WTC11 (cell line): Measurements from ENCODE around the gene NPTN. TPM values are rescaled to one million over a fixed set of nuclear protein-coding genes. Genes with fewer than 3 reads are reported as not detected.

Experiments
- ATAC-seq: fragments of 200-7000 bp; cut with Tn5 transposase; 2 replicates; pipeline ENCODE4 v1.10.0; 2021; ENCODE audit warnings: mild to moderate bottlenecking, moderate library complexity
- CTCF ChIA-PET: fragments of 300-600 bp; sonication (Branson Sonifier 250); formaldehyde crosslinking; loops from one replicate; lab custom pipeline; 2021; ENCODE audit warnings: antibody characterized with exemption; lab: Charles Lee
- POLR2A ChIA-PET: fragments of 350-600 bp; sonication (Branson Sonifier 250); formaldehyde crosslinking; loops from one replicate; lab custom pipeline; 2021; ENCODE audit warnings: antibody characterized with exemption; lab: Charles Lee
- DNase-seq: peaks from one replicate; pipeline ENCODE4 v3.0.0; 2021; ENCODE audit warnings: low spot score
- H3K27ac Mint-ChIP-seq: 2 replicates; pipeline ENCODE4 v1.8.0; 2021; ENCODE audit warnings: mixed read lengths
- H3K27me3 Mint-ChIP-seq: 2 replicates; pipeline ENCODE4 v1.8.0; 2021; ENCODE audit warnings: low read depth, mild to moderate bottlenecking, moderate library complexity, mixed read lengths
- H3K36me3 Mint-ChIP-seq: 2 replicates; pipeline ENCODE4 v1.8.0; 2021; ENCODE audit warnings: mixed read lengths
- H3K4me1 Mint-ChIP-seq: 2 replicates; pipeline ENCODE4 v1.8.0; 2022; ENCODE audit warnings: mixed read lengths
- H3K4me3 Mint-ChIP-seq: 2 replicates; pipeline ENCODE4 v1.8.0; 2021; ENCODE audit warnings: mild to moderate bottlenecking, moderate library complexity, mixed read lengths
- H3K9me3 Mint-ChIP-seq: 2 replicates; pipeline ENCODE4 v1.8.0; 2021; ENCODE audit warnings: mixed read lengths
- ARID4B ChIP-seq: sonication (generic); formaldehyde crosslinking; IDR thresholded peaks from 2 replicates; pipeline ENCODE4 v1.8.0; 2023; ENCODE audit warnings: missing genetic modification reagents, mild to moderate bottlenecking, borderline replicate concordance
- E2F1 ChIP-seq: sonication (generic); formaldehyde crosslinking; IDR thresholded peaks from 2 replicates; pipeline ENCODE4 v1.8.0; 2022; ENCODE audit warnings: mild to moderate bottlenecking, missing genetic modification reagents
- ETV6 ChIP-seq: sonication (generic); formaldehyde crosslinking; IDR thresholded peaks from 2 replicates; pipeline ENCODE4 v1.8.1; 2022; ENCODE audit warnings: mild to moderate bottlenecking, missing genetic modification reagents
- FOXJ3 ChIP-seq: sonication (generic); formaldehyde crosslinking; IDR thresholded peaks from 2 replicates; pipeline ENCODE4 v1.9.0; 2021; ENCODE audit warnings: missing genetic modification reagents, mild to moderate bottlenecking, borderline replicate concordance
- FOXP1 ChIP-seq: sonication (generic); formaldehyde crosslinking; IDR thresholded peaks from 2 replicates; pipeline ENCODE4 v1.8.0; 2022; ENCODE audit warnings: missing genetic modification reagents, mild to moderate bottlenecking, moderate library complexity, borderline replicate concordance
- FOXP4 ChIP-seq: sonication (generic); formaldehyde crosslinking; IDR thresholded peaks from 2 replicates; pipeline ENCODE4 v1.8.0; 2022; ENCODE audit warnings: mild to moderate bottlenecking, missing genetic modification reagents
- GTF2I ChIP-seq: fragments of 250-450 bp; sonication (Bioruptor Pico); conservative IDR thresholded peaks from 2 replicates; pipeline ENCODE4 v1.4.0; 2021; ENCODE audit warnings: mild to moderate bottlenecking
- HMGA2 ChIP-seq: fragments of 250-450 bp; sonication (Bioruptor Pico); IDR thresholded peaks from 2 replicates; pipeline ENCODE4 v1.4.0; 2021; ENCODE audit warnings: mild to moderate bottlenecking, moderate library complexity
- IRF2 ChIP-seq: sonication (generic); formaldehyde crosslinking; IDR thresholded peaks from 2 replicates; pipeline ENCODE4 v1.8.0; 2022; ENCODE audit warnings: low read depth, missing genetic modification reagents, borderline replicate concordance
- NR1H2 ChIP-seq: sonication (generic); formaldehyde crosslinking; IDR thresholded peaks from 2 replicates; pipeline ENCODE4 v1.9.0; 2021; ENCODE audit warnings: mild to moderate bottlenecking, moderate library complexity, missing genetic modification reagents
- PREB ChIP-seq: sonication (generic); formaldehyde crosslinking; IDR thresholded peaks from 2 replicates; pipeline ENCODE4 v1.8.1; 2022; ENCODE audit warnings: mild to moderate bottlenecking, missing genetic modification reagents, moderate library complexity, borderline replicate concordance
- RORB ChIP-seq: fragments of 250-450 bp; sonication (Bioruptor Pico); IDR thresholded peaks from 2 replicates; pipeline ENCODE4 v1.9.0; 2021; ENCODE audit warnings: mild to moderate bottlenecking
- SMAD3 ChIP-seq: sonication (generic); formaldehyde crosslinking; IDR thresholded peaks from 2 replicates; pipeline ENCODE4 v1.8.0; 2022; ENCODE audit warnings: missing genetic modification reagents, mild to moderate bottlenecking, borderline replicate concordance
- TEAD4 ChIP-seq: sonication (generic); formaldehyde crosslinking; IDR thresholded peaks from 2 replicates; pipeline ENCODE4 v1.8.0; 2022; ENCODE audit warnings: mild to moderate bottlenecking, missing genetic modification reagents
- TP53 ChIP-seq: sonication (generic); formaldehyde crosslinking; IDR thresholded peaks from 2 replicates; pipeline ENCODE4 v1.8.1; 2023; ENCODE audit warnings: mild to moderate bottlenecking, missing genetic modification reagents
- USF2 ChIP-seq: sonication (generic); formaldehyde crosslinking; IDR thresholded peaks from 2 replicates; pipeline ENCODE4 v1.8.1; 2023; ENCODE audit warnings: mild to moderate bottlenecking, missing genetic modification reagents, moderate library complexity
- ZBTB21 ChIP-seq: sonication (generic); formaldehyde crosslinking; IDR thresholded peaks from 2 replicates; pipeline ENCODE4 v1.8.1; 2023; ENCODE audit warnings: mild to moderate bottlenecking, missing genetic modification reagents, borderline replicate concordance
- ZMAT4 ChIP-seq: fragments of 250-450 bp; sonication (Bioruptor Pico); IDR thresholded peaks from 2 replicates; pipeline ENCODE4 v1.9.0; 2021; ENCODE audit warnings: mild to moderate bottlenecking
- ZNF121 ChIP-seq: sonication (generic); formaldehyde crosslinking; IDR thresholded peaks from 2 replicates; pipeline ENCODE4 v1.8.0; 2023; ENCODE audit warnings: missing genetic modification reagents
- ZNF425 ChIP-seq: fragments of 250-450 bp; sonication (Bioruptor Pico); conservative IDR thresholded peaks from 2 replicates; pipeline ENCODE4 v1.9.0; 2021; ENCODE audit warnings: mild to moderate bottlenecking
- total RNA-seq: library from RNA; stranded (reverse); gene quantifications from 3 replicates; pipeline ENCODE4 v1.2.3, GENCODE V29; 2021

The NPTN gene
- total RNA-seq, 1 experiment from 2014 or later: 116 TPM

- TF ChIP-seq FOXJ3 (no peak), IRF2 (CRISPR knock-in tag) (no peak), GTF2I (no peak), ARID4B (CRISPR knock-in tag) (no peak), NR1H2 (CRISPR knock-in tag) (no peak)
- TF ChIP-seq, all 79 proteins: peak for 0
Measured at GRCh38 chr15:73679180-73679579, 46.0 kb upstream of the NPTN start (continued).

- Mint-ChIP-seq H3K27me3 (no peaks in the 10 kb centered on the region), H3K9me3 (no peaks in the 10 kb centered on the region), H3K4me1 (peaks cover 16% of the 10 kb centered on the region), H3K4me3 (no peak overlapping the region), H3K27ac (no peak overlapping the region), H3K36me3 (no peaks in the 10 kb centered on the region)
- POLR2A ChIA-PET: no interaction called here
- ATAC-seq (no peak), DNase-seq (no peak)
- CTCF ChIA-PET: interaction anchor here (1.0 to 5.3 kb wide), 8 partner anchors 12 to 45 kb away, joined by 3 to 98 read pairs (median 12); partner anchors contain the start of gene NPTN
- TF ChIP-seq TEAD4 (CRISPR knock-in tag) (no peak), SMAD3 (CRISPR knock-in tag) (no peak), ZMAT4 (CRISPR knock-in tag) (no peak), FOXP4 (no peak), ARID4B (CRISPR knock-in tag) (no peak), ZNF121 (CRISPR knock-in tag) (no peak), ZNF425 (CRISPR knock-in tag) (no peak), ZBTB21 (no peak), GTF2I (no peak), TP53 (no peak), HMGA2 (CRISPR knock-in tag) (no peak), PREB (CRISPR knock-in tag) (no peak), USF2 (CRISPR knock-in tag) (no peak), FOXP1 (CRISPR knock-in tag) (no peak), E2F1 (CRISPR knock-in tag) (no peak), ETV6 (no peak), RORB (CRISPR knock-in tag) (no peak)
Measured at GRCh38 chr15:73678498-73678897, 45.3 kb upstream of the NPTN start.
